ENCODE results near the gene GREB1L. TPM values are rescaled to one million over a fixed set of nuclear protein-coding genes. Genes with fewer than 3 reads are reported as not detected.

GREB1L gene
- total and polyA plus RNA-seq, 10 of the 15 experiments (the other 5 are each of a cell fraction or from before 2014, with no cell fraction given) = under 0.01 to 0.11 (median 0.03) TPM; not detected in 1

- ChIA-PET SMC1A (ENCODE audit: uncharacterized antibody, unreplicated experiment) (no interaction called here), RAD21 (ENCODE audit: unreplicated experiment) (no interaction called here), CTCF (no interaction called here), POLR2A (no interaction called here)
- H3K4me3 ChIP-seq = no peak overlapping the region
- TF ChIP-seq SMAD5 (IDR thresholded peaks at IDR 0.05; ENCODE audit: low read depth) (no peak), BACH1 (IDR thresholded peaks at IDR 0.05; ENCODE audit: borderline replicate concordance) (no peak), PAX8 (IDR thresholded peaks at IDR 0.05) (no peak), JUND (IDR thresholded peaks at IDR 0.05; ENCODE audit: low read depth, low read length) (no peak), NR2C1 (IDR thresholded peaks at IDR 0.05) (no peak), HSF1 (IDR thresholded peaks at IDR 0.05; ENCODE audit: low read depth, low read length) (no peak), FOXK2 (IDR thresholded peaks at IDR 0.05) (no peak), EED (IDR thresholded peaks at IDR 0.05; ENCODE audit: low read depth) (no peak), MEF2B (IDR thresholded peaks at IDR 0.05; ENCODE audit: partially characterized antibody, poor library complexity, severe bottlenecking) (no peak), CBX5 (IDR thresholded peaks at IDR 0.05; ENCODE audit: low read depth) (no peak)
- H3K4me2 ChIP-seq (ENCODE audit: control insufficient read depth, insufficient read depth) = no peak overlapping the region
- BruUV-seq (replicated peaks) = no TSS peak
- H3K27ac ChIP-seq (ENCODE audit: control insufficient read depth, insufficient read depth) = no peak overlapping the region
- H3K36me3 ChIP-seq (ENCODE audit: control insufficient read depth in 2 of 2, insufficient read depth in 2 of 2, low read length in 1 of 2) = no peaks in the 10 kb centered on the region
- H3K4me1 ChIP-seq (ENCODE audit: control insufficient read depth, insufficient read depth, low read length) = no peaks in the 10 kb centered on the region
- no peaks in the 10 kb centered on the region for H3K79me2 ChIP-seq (ENCODE audit: control insufficient read depth, insufficient read depth, low read length)
- WGBS (ENCODE audit: insufficient coverage, insufficient replicate concordance, low lambda C conversion rate, missing lambda C conversion rate) = 46% methylated on average over 7 of the region's 7 CpGs
- ATAC-seq = no peak
- no peaks in the 10 kb centered on the region for H3K9me3 ChIP-seq (replicated peaks; ENCODE audit: control insufficient read depth, insufficient read depth, low read length)
- no peak for DNase-seq (ENCODE audit: low read depth, low spot score)
- no peak overlapping the region for H2AFZ ChIP-seq (ENCODE audit: control insufficient read depth, low read depth, low read length)
- intact Hi-C loops (cut with micrococcal nuclease; ENCODE audit: unreplicated experiment) = no loop called here
- H3K9ac ChIP-seq (ENCODE audit: control insufficient read depth, insufficient read depth, low read length) = no peak overlapping the region
- H3K27me3 ChIP-seq (replicated peaks in 1 of 2; ENCODE audit: control insufficient read depth in 2 of 2, insufficient read depth in 2 of 2, low read length in 1 of 2) = no peaks in the 10 kb centered on the region
- in situ Hi-C loops (cut with MboI) = loop anchor here (25.0 kb wide), 1 partner anchor 1509 kb away; no protein-coding TSS in a partner anchor
- no peak for FAIRE-seq
- H4K20me1 ChIP-seq (ENCODE audit: control insufficient read depth, insufficient read depth) = no peaks in the 10 kb centered on the region
Measured at GRCh38 chr18:21203126-21203525, 38.9 kb upstream of the GREB1L start.

Measured in GM12878 (cell line).